ENCODE data around the gene LSAMP.

- TF ChIP-seq, protein P1, sequence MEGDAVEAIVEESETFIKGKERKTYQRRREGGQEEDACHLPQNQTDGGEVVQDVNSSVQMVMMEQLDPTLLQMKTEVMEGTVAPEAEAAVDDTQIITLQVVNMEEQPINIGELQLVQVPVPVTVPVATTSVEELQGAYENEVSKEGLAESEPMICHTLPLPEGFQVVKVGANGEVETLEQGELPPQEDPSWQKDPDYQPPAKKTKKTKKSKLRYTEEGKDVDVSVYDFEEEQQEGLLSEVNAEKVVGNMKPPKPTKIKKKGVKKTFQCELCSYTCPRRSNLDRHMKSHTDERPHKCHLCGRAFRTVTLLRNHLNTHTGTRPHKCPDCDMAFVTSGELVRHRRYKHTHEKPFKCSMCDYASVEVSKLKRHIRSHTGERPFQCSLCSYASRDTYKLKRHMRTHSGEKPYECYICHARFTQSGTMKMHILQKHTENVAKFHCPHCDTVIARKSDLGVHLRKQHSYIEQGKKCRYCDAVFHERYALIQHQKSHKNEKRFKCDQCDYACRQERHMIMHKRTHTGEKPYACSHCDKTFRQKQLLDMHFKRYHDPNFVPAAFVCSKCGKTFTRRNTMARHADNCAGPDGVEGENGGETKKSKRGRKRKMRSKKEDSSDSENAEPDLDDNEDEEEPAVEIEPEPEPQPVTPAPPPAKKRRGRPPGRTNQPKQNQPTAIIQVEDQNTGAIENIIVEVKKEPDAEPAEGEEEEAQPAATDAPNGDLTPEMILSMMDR (IDR thresholded peaks at IDR 0.05) = no peak
- TF ChIP-seq ZNF423 (CRISPR knock-in tag; IDR thresholded peaks at IDR 0.05) (no peak), CREB1 (CRISPR knock-in tag; IDR thresholded peaks at IDR 0.05) (no peak), SMAD3 (CRISPR knock-in tag; IDR thresholded peaks at IDR 0.05; ENCODE audit: borderline replicate concordance) (no peak), ARID4B (CRISPR knock-in tag; IDR thresholded peaks at IDR 0.05; ENCODE audit: borderline replicate concordance) (no peak), JAZF1 (CRISPR knock-in tag; IDR thresholded peaks at IDR 0.05) (no peak), CBFB (CRISPR knock-in tag; IDR thresholded peaks at IDR 0.05; ENCODE audit: low read depth) (no peak)
- TF ChIP-seq, protein P2, sequence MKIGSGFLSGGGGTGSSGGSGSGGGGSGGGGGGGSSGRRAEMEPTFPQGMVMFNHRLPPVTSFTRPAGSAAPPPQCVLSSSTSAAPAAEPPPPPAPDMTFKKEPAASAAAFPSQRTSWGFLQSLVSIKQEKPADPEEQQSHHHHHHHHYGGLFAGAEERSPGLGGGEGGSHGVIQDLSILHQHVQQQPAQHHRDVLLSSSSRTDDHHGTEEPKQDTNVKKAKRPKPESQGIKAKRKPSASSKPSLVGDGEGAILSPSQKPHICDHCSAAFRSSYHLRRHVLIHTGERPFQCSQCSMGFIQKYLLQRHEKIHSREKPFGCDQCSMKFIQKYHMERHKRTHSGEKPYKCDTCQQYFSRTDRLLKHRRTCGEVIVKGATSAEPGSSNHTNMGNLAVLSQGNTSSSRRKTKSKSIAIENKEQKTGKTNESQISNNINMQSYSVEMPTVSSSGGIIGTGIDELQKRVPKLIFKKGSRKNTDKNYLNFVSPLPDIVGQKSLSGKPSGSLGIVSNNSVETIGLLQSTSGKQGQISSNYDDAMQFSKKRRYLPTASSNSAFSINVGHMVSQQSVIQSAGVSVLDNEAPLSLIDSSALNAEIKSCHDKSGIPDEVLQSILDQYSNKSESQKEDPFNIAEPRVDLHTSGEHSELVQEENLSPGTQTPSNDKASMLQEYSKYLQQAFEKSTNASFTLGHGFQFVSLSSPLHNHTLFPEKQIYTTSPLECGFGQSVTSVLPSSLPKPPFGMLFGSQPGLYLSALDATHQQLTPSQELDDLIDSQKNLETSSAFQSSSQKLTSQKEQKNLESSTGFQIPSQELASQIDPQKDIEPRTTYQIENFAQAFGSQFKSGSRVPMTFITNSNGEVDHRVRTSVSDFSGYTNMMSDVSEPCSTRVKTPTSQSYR (CRISPR knock-in tag; IDR thresholded peaks at IDR 0.05) = no peak
- TF ChIP-seq, protein P3, sequence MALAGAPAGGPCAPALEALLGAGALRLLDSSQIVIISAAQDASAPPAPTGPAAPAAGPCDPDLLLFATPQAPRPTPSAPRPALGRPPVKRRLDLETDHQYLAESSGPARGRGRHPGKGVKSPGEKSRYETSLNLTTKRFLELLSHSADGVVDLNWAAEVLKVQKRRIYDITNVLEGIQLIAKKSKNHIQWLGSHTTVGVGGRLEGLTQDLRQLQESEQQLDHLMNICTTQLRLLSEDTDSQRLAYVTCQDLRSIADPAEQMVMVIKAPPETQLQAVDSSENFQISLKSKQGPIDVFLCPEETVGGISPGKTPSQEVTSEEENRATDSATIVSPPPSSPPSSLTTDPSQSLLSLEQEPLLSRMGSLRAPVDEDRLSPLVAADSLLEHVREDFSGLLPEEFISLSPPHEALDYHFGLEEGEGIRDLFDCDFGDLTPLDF (CRISPR knock-in tag; IDR thresholded peaks at IDR 0.05) = no peak
Measured at GRCh38 chr3:116028157-116028556, 417.1 kb downstream of the LSAMP start.
